IMR-90 (cell line): ENCODE measurements around the gene PTGR2. TPM values are rescaled to one million over a fixed set of nuclear protein-coding genes. Genes with fewer than 3 reads are reported as not detected.
"Not testable (repeated sequence)": the region's sequence is repeated elsewhere in the genome, so short reads cannot be mapped to it uniquely, and the experiment has no call there.

Source experiments
- ATAC-seq: fragments of 200-7000 bp; cut with Tn5 transposase; 2 replicates; pipeline ENCODE4 v1.9.1; 2020; ENCODE audit warnings: low read depth, mild to moderate bottlenecking, moderate library complexity
- BruUV-seq: library from RNA; stranded (reverse); fragments of 400-500 nt; replicated peaks from 2 replicates; lab custom pipeline; 2021; lab: Mats Ljungman, UMichigan
- CTCF ChIA-PET: fragments of 300-600 bp; formaldehyde crosslinking; extraction: SDS; loops from one replicate; lab custom pipeline; 2021; ENCODE audit warnings: antibody characterized with exemption; lab: Yijun Ruan, JAX
- POLR2A ChIA-PET: fragments of 300-600 bp; sonication (Branson Sonifier 250); formaldehyde crosslinking; loops from one replicate; lab custom pipeline; 2022; ENCODE audit warnings: antibody characterized with exemption; ENCODE audit not compliant: unreplicated experiment; lab: Charles Lee
- DNase-seq: peaks from one replicate; pipeline ENCODE4 v3.0.0; 2013
- H2AFZ ChIP-seq: replicated peaks from 2 replicates; pipeline ENCODE3; 2013; ENCODE audit warnings: low read length, mild to moderate bottlenecking; ENCODE audit not compliant: poor library complexity
- H2AK5ac ChIP-seq: 2 replicates; pipeline ENCODE4 v1.6.1; 2013; ENCODE audit warnings: low read depth, low read length, inconsistent platforms
- H2AK9ac ChIP-seq: replicated peaks from 2 replicates; pipeline ENCODE3; 2013; ENCODE audit warnings: mild to moderate bottlenecking, low read depth, low read length, moderate library complexity; ENCODE audit not compliant: poor library complexity
- H2BK120ac ChIP-seq: 2 replicates; pipeline ENCODE4 v1.6.1; 2013; ENCODE audit warnings: low read depth, low read length, inconsistent platforms
- H2BK15ac ChIP-seq: 3 replicates; pipeline ENCODE4 v1.6.1; 2013; ENCODE audit warnings: low read depth, low read length, inconsistent platforms
- H2BK20ac ChIP-seq: 2 replicates; pipeline ENCODE4 v1.6.1; 2013; ENCODE audit warnings: low read depth, mild to moderate bottlenecking, inconsistent platforms, low read length, moderate library complexity
- H2BK5ac ChIP-seq: 2 replicates; pipeline ENCODE4 v1.6.1; 2013; ENCODE audit warnings: mild to moderate bottlenecking, low read depth, low read length, inconsistent platforms; ENCODE audit not compliant: poor library complexity, severe bottlenecking
- H3K14ac ChIP-seq: replicated peaks from 2 replicates; pipeline ENCODE4 v1.6.1; 2013; ENCODE audit warnings: low read depth, low read length, inconsistent platforms
- H3K18ac ChIP-seq: 2 replicates; pipeline ENCODE4 v1.6.1; 2013; ENCODE audit warnings: low read depth, low read length, control low read depth
- H3K23ac ChIP-seq: 2 replicates; pipeline ENCODE4 v1.6.1; 2013; ENCODE audit warnings: low read depth, low read length, inconsistent platforms
- H3K27ac ChIP-seq: 2 replicates; pipeline ENCODE4 v1.5.1; 2013; ENCODE audit warnings: mild to moderate bottlenecking, control low read depth, low read length; ENCODE audit not compliant: insufficient read depth
- H3K27me3 ChIP-seq: 2 replicates; pipeline ENCODE4 v1.6.1; 2013; ENCODE audit warnings: low read length; ENCODE audit not compliant: control insufficient read depth, insufficient read depth
- H3K36me3 ChIP-seq: 2 replicates; pipeline ENCODE4 v1.6.1; 2013; ENCODE audit warnings: low read length, mixed read lengths; ENCODE audit not compliant: control insufficient read depth, insufficient read depth
- H3K4ac ChIP-seq: 2 replicates; pipeline ENCODE4 v1.6.1; 2013; ENCODE audit warnings: low read depth, low read length, inconsistent platforms
- H3K4me1 ChIP-seq: 2 replicates; pipeline ENCODE4 v1.6.1; 2013; ENCODE audit warnings: low read length, mixed read lengths; ENCODE audit not compliant: control insufficient read depth, insufficient read depth
- H3K4me2 ChIP-seq: 2 replicates; pipeline ENCODE4 v1.6.1; 2013; ENCODE audit warnings: low read depth, mild to moderate bottlenecking, control low read depth, low read length, moderate library complexity
- H3K4me3 ChIP-seq: 2 replicates; pipeline ENCODE4 v1.5.1; 2013; ENCODE audit warnings: low read depth, mild to moderate bottlenecking, control low read depth, low read length, moderate library complexity; ENCODE audit not compliant: insufficient read depth
- H3K56ac ChIP-seq: 2 replicates; pipeline ENCODE4 v1.6.1; 2013; ENCODE audit warnings: low read length, inconsistent platforms; ENCODE audit not compliant: insufficient read depth; ENCODE audit errors: extremely low read depth
- H3K79me1 ChIP-seq, 2 experiments: 2 replicates each; pipeline ENCODE4 v1.6.1; 2013; ENCODE audit warnings: low read length in 2 of 2, inconsistent platforms in 1 of 2, low read depth in 1 of 2
- H3K9ac ChIP-seq: 2 replicates; pipeline ENCODE4 v1.6.1; 2013; ENCODE audit warnings: low read depth, low read length, control low read depth
- H3K9me1 ChIP-seq: 2 replicates; pipeline ENCODE4 v1.6.1; 2013; ENCODE audit warnings: low read length, inconsistent platforms; ENCODE audit not compliant: insufficient read depth
- H3K9me3 ChIP-seq: 2 replicates; pipeline ENCODE4 v1.6.1; 2013; ENCODE audit warnings: low read length; ENCODE audit not compliant: control insufficient read depth, insufficient read depth
- H4K20me1 ChIP-seq: 2 replicates; pipeline ENCODE4 v1.6.1; 2013; ENCODE audit warnings: low read length, inconsistent platforms; ENCODE audit not compliant: insufficient read depth
- H4K5ac ChIP-seq: 2 replicates; pipeline ENCODE4 v1.6.1; 2013; ENCODE audit warnings: mild to moderate bottlenecking, low read depth, low read length, control low read depth
- H4K8ac ChIP-seq, 2 experiments: 2 replicates each; pipeline ENCODE4 v1.6.1; 2013; ENCODE audit warnings: low read depth in 2 of 2, low read length in 2 of 2, control low read depth in 1 of 2, inconsistent platforms in 1 of 2
- H4K91ac ChIP-seq: 2 replicates; pipeline ENCODE4 v1.6.1; 2013; ENCODE audit warnings: low read depth, low read length, inconsistent platforms; ENCODE audit not compliant: insufficient read depth
- FOS ChIP-seq: fragments of 150-350 bp; IDR thresholded peaks from 2 replicates; pipeline ENCODE4 v1.6.1; 2016; ENCODE audit warnings: low read depth, low read length
- MAFK ChIP-seq: IDR thresholded peaks from 2 replicates; pipeline ENCODE4 v1.6.1; 2012; ENCODE audit warnings: low read depth, low read length, improper control_type of control experiment
- WGBS, 2 experiments: methylation state at CpG; one replicate each; pipeline versions ENCODE4 v1.1.5 to v1.1.7; 2013; ENCODE audit warnings: missing lambda C conversion rate in 2 of 2; ENCODE audit not compliant: insufficient read length in 1 of 2; ENCODE audit errors: extremely low coverage in 2 of 2; 5-methylcytosine and 5-hydroxymethylcytosine counted together
- dilution Hi-C: fragments of 300-500 bp; cut with HindIII; formaldehyde crosslinking; loops from one replicate; pipeline ENCODE4 v1.14.3; 2018; ENCODE audit warnings: low sequenced_read_pairs; ENCODE audit not compliant: unreplicated experiment
- in situ Hi-C: fragments of 300-500 bp; cut with MboI; formaldehyde crosslinking; loops from 3 replicates; pipeline ENCODE4 v1.14.3; 2019; ENCODE audit warnings: low sequenced_read_pairs, inconsistent platforms, mixed read lengths
- intact Hi-C: fragments of 100-400 bp; cut with micrococcal nuclease; formaldehyde crosslinking; loops from 2 replicates; pipeline ENCODE4 v1.10.0; 2022
- polyA plus RNA-seq, 3 experiments: library from polyadenylated mRNA; depleted of rRNA; stranded (reverse); fragments of >200 nt; gene quantifications; 2 replicates each; pipeline ENCODE4 v1.2.3, GENCODE V29; 2012; ENCODE audit warnings: low replicate concordance in 1 of 3
- total RNA-seq: library from RNA; depleted of rRNA; stranded (reverse); fragments of >200 nt; gene quantifications from 2 replicates; pipeline ENCODE4 v1.2.3, GENCODE V29; 2012

The PTGR2 gene
- total and polyA plus RNA-seq, 2 of the 4 experiments (the other 2 are of a cell fraction), result 1.3 to 3.2 TPM

DNA sequence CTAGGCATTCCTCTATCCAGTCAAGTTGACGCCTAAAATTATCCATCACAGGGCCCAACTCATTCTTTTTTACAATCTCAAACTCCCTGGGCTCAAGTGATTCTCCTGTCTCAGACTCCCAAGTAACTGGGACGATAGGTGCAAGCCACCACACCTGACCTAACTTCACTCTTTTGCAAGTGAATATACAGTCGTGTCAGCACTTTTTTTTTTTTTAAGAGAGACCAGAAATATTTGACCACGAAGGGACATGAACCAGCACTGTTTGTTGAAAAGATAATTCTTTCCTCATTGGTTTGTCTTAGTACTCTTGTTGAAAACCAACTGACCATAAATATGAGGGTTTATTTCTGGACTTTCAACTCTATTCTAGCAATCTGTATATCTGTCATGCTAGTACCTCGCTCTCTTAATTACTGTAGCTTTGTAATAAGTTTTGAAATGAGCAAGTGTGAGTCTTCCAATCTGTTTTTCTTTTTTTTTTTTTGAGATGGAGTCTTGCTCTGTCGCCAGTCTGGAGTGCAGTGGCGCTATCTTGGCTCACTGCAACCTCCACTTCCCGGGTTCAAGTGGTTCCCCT, 14.0 kb downstream of the PTGR2 start:
- dilution Hi-C loops (no loop called here), intact Hi-C loops (loop anchor here (10.0 kb wide), 1 partner anchor 141 kb away; no protein-coding TSS in a partner anchor), in situ Hi-C loops (no loop called here)
- Histone ChIP-seq H3K9me3 (no peaks in the 10 kb centered on the region), H2BK5ac (no peak overlapping the region), H2AK5ac (no peak overlapping the region), H3K27me3 (no peaks in the 10 kb centered on the region), H3K9me1 (0 out of 2 replicates have a peak, but pooled peaks cover 3% of the 10 kb centered on the region), H3K18ac (no peak overlapping the region), H2BK20ac (no peak overlapping the region), H3K4me1 (peaks cover 3% of the 10 kb centered on the region), H2AFZ (no peak overlapping the region), H3K9ac (no peak overlapping the region), H3K23ac (no peak overlapping the region), H4K8ac (no peak overlapping the region), H3K4me2 (no peak overlapping the region), H3K56ac (no peak overlapping the region), H2BK15ac (no peak overlapping the region), H4K5ac (no peak overlapping the region), H3K27ac (no peak overlapping the region), H4K91ac (no peak overlapping the region), H2AK9ac (no peak overlapping the region), H3K79me1 (peaks cover 0 to 5% of the 10 kb centered on the region in 2 experiments; a peak in 2 of 4 replicates), H3K36me3 (peaks cover 12% of the 10 kb centered on the region), H3K14ac (no peak overlapping the region), H3K4me3 (no peak overlapping the region), H3K4ac (no peak overlapping the region), H2BK120ac (no peak overlapping the region), H4K20me1 (no peaks in the 10 kb centered on the region)
- TF ChIP-seq FOS, result no peak
- peak; percentile 93 for TF ChIP-seq MAFK
- ATAC-seq, result no peak
- 89% methylated on average over 1 of the region's 8 CpGs; no CpG with 5 or more reads in 1 of the 2 experiments for WGBS, 2 experiments
- DNase-seq, result no peak
- BruUV-seq, result no TSS peak
- POLR2A ChIA-PET, result no interaction called here
- CTCF ChIA-PET, result no interaction called here

DNA sequence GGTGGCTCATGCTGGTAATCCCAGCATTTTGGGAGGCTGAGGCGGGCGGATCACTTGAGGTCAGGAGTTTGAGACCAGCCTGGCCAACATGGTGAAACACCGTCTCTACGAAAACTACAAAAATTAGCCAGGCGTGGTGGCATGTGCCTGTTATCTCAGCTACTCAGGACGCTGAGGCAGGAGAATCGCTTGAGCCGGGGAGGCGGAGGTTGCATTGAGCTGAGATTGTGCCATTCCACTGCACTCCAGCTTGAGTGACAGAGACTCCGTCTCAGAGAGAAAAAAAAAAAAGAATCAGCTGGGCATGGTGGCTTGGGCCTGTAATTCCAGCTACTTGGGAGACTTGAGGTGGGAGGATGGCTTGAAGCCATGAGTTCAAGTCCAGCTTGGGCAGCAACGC, 18.1 kb downstream of the PTGR2 start:
- DNase-seq, H3K36me3 ChIP-seq, H3K4me3 ChIP-seq, H3K14ac ChIP-seq, dilution Hi-C loops, H3K56ac ChIP-seq, H3K79me1 ChIP-seq, H3K9ac ChIP-seq, H3K27ac ChIP-seq, in situ Hi-C loops, H2BK15ac ChIP-seq, H4K20me1 ChIP-seq, H4K5ac ChIP-seq, H3K4me2 ChIP-seq, H2BK120ac ChIP-seq, H4K8ac ChIP-seq, BruUV-seq, H3K4me1 ChIP-seq, ATAC-seq, POLR2A ChIA-PET, H4K91ac ChIP-seq, H3K27me3 ChIP-seq, H3K18ac ChIP-seq, H3K23ac ChIP-seq, H2BK20ac ChIP-seq, H2BK5ac ChIP-seq, H3K4ac ChIP-seq, H2AK9ac ChIP-seq, H3K9me3 ChIP-seq, H2AFZ ChIP-seq, H3K9me1 ChIP-seq, H2AK5ac ChIP-seq: not testable (repeated sequence)
- no CpG with 5 or more reads among the region's 11 CpGs for WGBS, 2 experiments
- intact Hi-C loops, result loop anchor here (10.0 kb wide), 1 partner anchor 145 kb away; no protein-coding TSS in a partner anchor
- CTCF ChIA-PET, result interaction anchor here (0.6 kb wide), 1 partner anchor 47 kb away, joined by 4 read pairs; no protein-coding TSS in a partner anchor
